HCT116 (cell line): ENCODE data around the gene NALCN. TPM values are rescaled to one million over a fixed set of nuclear protein-coding genes. Genes with fewer than 3 reads are reported as not detected.

ENCODE experiments used
- ATAC-seq: fragments of 200-7000 bp; cut with Tn5 transposase; 2 replicates; pipeline ENCODE4 v1.9.1; 2020; ENCODE audit warnings: mild to moderate bottlenecking, moderate library complexity
- BruUV-seq: library from RNA; stranded (reverse); fragments of 400-500 nt; replicated peaks from 2 replicates; lab custom pipeline; 2021; lab: Mats Ljungman, UMichigan
- CTCF ChIA-PET: fragments of 300-600 bp; sonication (Branson Sonifier 250); formaldehyde crosslinking; loops from one replicate; lab custom pipeline; 2021; ENCODE audit warnings: antibody characterized with exemption; lab: Charles Lee
- POLR2A ChIA-PET: fragments of 300-600, 350-600 bp; sonication (Branson Sonifier 250); formaldehyde crosslinking; loops from one replicate; lab custom pipeline; 2021; ENCODE audit warnings: antibody characterized with exemption; lab: Charles Lee
- RAD21 ChIA-PET, 2 experiments: fragments of 300-600 bp; sonication (Branson Sonifier 250); formaldehyde crosslinking; loops; one replicate each; lab custom pipeline; 2023; ENCODE audit warnings: low total read pairs in 2 of 2; ENCODE audit not compliant: uncharacterized antibody in 2 of 2, unreplicated experiment in 2 of 2, low non-redundant PET in 1 of 2; lab: Charles Lee
- DNase-seq: peaks from one replicate; pipeline ENCODE4 v3.0.0-alpha.2; 2010; ENCODE audit warnings: low read depth, low spot score
- H2AFZ ChIP-seq: fragments of 200-600 bp; shearing (Covaris generic), sonication (generic); 2 replicates; pipeline ENCODE4 v1.6.1; 2017; ENCODE audit warnings: low read depth, mixed run types, mixed read lengths, antibody characterized with exemption, low read length; ENCODE audit not compliant: poor library complexity, severe bottlenecking
- H3K27ac ChIP-seq: 2 replicates; pipeline ENCODE4 v1.5.1; 2012; ENCODE audit warnings: low read depth, low read length
- H3K27me3 ChIP-seq: fragments of 200-600 bp; sonication (generic); 2 replicates; pipeline ENCODE4 v1.6.1; 2016; ENCODE audit warnings: mixed run types, low read length, mixed read lengths; ENCODE audit not compliant: insufficient read depth
- H3K36me3 ChIP-seq, 2 experiments: fragments of 200-500 bp in 1 of 2; fragments of 200-600 bp in 1 of 2; sonication (Bioruptor generic) in 1 of 2; sonication (generic) in 1 of 2; 2 replicates each; pipeline versions ENCODE4 v1.5.1 to v1.6.1; 2014 to 2016; ENCODE audit warnings: low read length in 2 of 2, inconsistent platforms in 1 of 2, mixed read lengths in 1 of 2, mixed run types in 1 of 2; ENCODE audit not compliant: insufficient read depth in 2 of 2, control insufficient read depth in 1 of 2
- H3K4me1 ChIP-seq, 2 experiments: fragments of 200-600 bp in 1 of 2; sonication (generic) in 1 of 2; 2 replicates each; pipeline versions ENCODE4 v1.5.1 to v1.6.1; 2012 to 2017; ENCODE audit warnings: low read length in 2 of 2, inconsistent platforms in 1 of 2, mild to moderate bottlenecking in 1 of 2, mixed read lengths in 1 of 2, mixed run types in 1 of 2, moderate library complexity in 1 of 2; ENCODE audit not compliant: insufficient read depth in 2 of 2, control insufficient read depth in 1 of 2
- H3K4me2 ChIP-seq: fragments of 200-600 bp; sonication (generic); 2 replicates; pipeline ENCODE4 v1.6.1; 2017; ENCODE audit warnings: mixed run types, low read length, mixed read lengths
- H3K4me3 ChIP-seq, 2 experiments: fragments of 200-600 bp in 1 of 2; sonication (generic) in 1 of 2; replicated peaks in 1 of 2; 2 replicates each; pipeline ENCODE4 v1.5.1; 2011 to 2016; ENCODE audit warnings: low read length in 2 of 2, control low read depth in 1 of 2, low read depth in 1 of 2, mild to moderate bottlenecking in 1 of 2, mixed read lengths in 1 of 2, mixed run types in 1 of 2
- H3K79me2 ChIP-seq: fragments of 200-600 bp; sonication (generic); 2 replicates; pipeline ENCODE4 v1.6.1; 2017; ENCODE audit warnings: mild to moderate bottlenecking, mixed run types, low read length, moderate library complexity, mixed read lengths; ENCODE audit not compliant: insufficient read depth
- H3K9ac ChIP-seq: fragments of 200-600 bp; sonication (generic); 2 replicates; pipeline ENCODE4 v1.6.1; 2016; ENCODE audit warnings: low read length, mixed read lengths
- H3K9me2 ChIP-seq: fragments of 200-600 bp; sonication (generic), shearing (Covaris generic); 2 replicates; pipeline ENCODE4 v1.6.1; 2017; ENCODE audit warnings: mixed run types, mild to moderate bottlenecking, moderate library complexity; ENCODE audit not compliant: insufficient read depth
- H3K9me3 ChIP-seq, 2 experiments: fragments of 200-500 bp in 1 of 2; fragments of 200-600 bp in 1 of 2; sonication (Bioruptor generic) in 1 of 2; sonication (generic) in 1 of 2; 2 replicates each; pipeline ENCODE4 v1.6.1; 2014 to 2017; ENCODE audit warnings: low read length in 2 of 2, mixed read lengths in 2 of 2, inconsistent platforms in 1 of 2, low read depth in 1 of 2, mild to moderate bottlenecking in 1 of 2, mixed run types in 1 of 2, moderate library complexity in 1 of 2; ENCODE audit not compliant: control insufficient read depth in 1 of 2, insufficient read depth in 1 of 2
- H4K20me1 ChIP-seq: fragments of 200-600 bp; sonication (generic), shearing (Covaris generic); 2 replicates; pipeline ENCODE4 v1.6.1; 2017; ENCODE audit warnings: mixed run types, mild to moderate bottlenecking, moderate library complexity; ENCODE audit not compliant: insufficient read depth
- CBX3 ChIP-seq: IDR thresholded peaks from 2 replicates; pipeline ENCODE4 v1.6.1; 2012; ENCODE audit warnings: low read depth
- CEBPB ChIP-seq: IDR thresholded peaks from 2 replicates; pipeline ENCODE4 v1.6.1; 2012; ENCODE audit warnings: low read depth
- ELF1 ChIP-seq: IDR thresholded peaks from 2 replicates; pipeline ENCODE4 v1.6.1; 2012; ENCODE audit warnings: low read depth, borderline replicate concordance
- EZH2 ChIP-seq: fragments of 200-600 bp; sonication (generic); IDR thresholded peaks from 2 replicates; pipeline ENCODE4 v1.6.1; 2017; ENCODE audit warnings: antibody characterized with exemption, mixed run types
- FOSL1 ChIP-seq: IDR thresholded peaks from 2 replicates; pipeline ENCODE4 v1.6.1; 2012; ENCODE audit warnings: low read depth
- JUND ChIP-seq: IDR thresholded peaks from 2 replicates; pipeline ENCODE4 v1.6.1; 2012
- POLR2A ChIP-seq: IDR thresholded peaks from 2 replicates; pipeline ENCODE4 v1.7.0; 2011; ENCODE audit warnings: borderline replicate concordance; ENCODE audit not compliant: insufficient read depth, insufficient read length; ENCODE audit errors: extremely low read depth
- RAD21 ChIP-seq: IDR thresholded peaks from 2 replicates; pipeline ENCODE4 v1.6.1; 2012; ENCODE audit warnings: low read depth, mild to moderate bottlenecking
- SIN3A ChIP-seq: IDR thresholded peaks from 2 replicates; pipeline ENCODE4 v1.6.1; 2012; ENCODE audit warnings: low read depth
- SRF ChIP-seq: IDR thresholded peaks from 2 replicates; pipeline ENCODE4 v1.6.1; 2012; ENCODE audit warnings: low read depth
- TCF7L2 ChIP-seq: IDR thresholded peaks from 2 replicates; pipeline ENCODE4 v1.7.0; 2011; ENCODE audit warnings: borderline replicate concordance, inconsistent platforms; ENCODE audit not compliant: insufficient read depth, insufficient read length; ENCODE audit errors: extremely low read depth
- intact Hi-C: fragments of 100-400 bp; cut with micrococcal nuclease; formaldehyde crosslinking; loops from 2 replicates; pipeline ENCODE4 v1.10.0; 2022
- total RNA-seq: library from RNA; stranded (reverse); gene quantifications from one replicate; pipeline ENCODE4 v1.2.1, GENCODE V29; 2021; ENCODE audit not compliant: unreplicated experiment
- TF ChIP-seq, protein P1 (sequence below): IDR thresholded peaks from 2 replicates; pipeline ENCODE4 v1.6.1; 2012; ENCODE audit warnings: low read depth
- TF ChIP-seq, protein P2 (sequence below): IDR thresholded peaks from 2 replicates; pipeline ENCODE4 v1.6.1; 2011; ENCODE audit warnings: mild to moderate bottlenecking, low read length, moderate library complexity; ENCODE audit not compliant: insufficient replicate concordance; ENCODE audit errors: extremely low read depth
- TF ChIP-seq, protein P3 (sequence below): IDR thresholded peaks from 2 replicates; pipeline ENCODE4 v1.6.1; 2012

NALCN gene
- total RNA-seq, 1 experiment from 2014 or later: not detected

DNA sequence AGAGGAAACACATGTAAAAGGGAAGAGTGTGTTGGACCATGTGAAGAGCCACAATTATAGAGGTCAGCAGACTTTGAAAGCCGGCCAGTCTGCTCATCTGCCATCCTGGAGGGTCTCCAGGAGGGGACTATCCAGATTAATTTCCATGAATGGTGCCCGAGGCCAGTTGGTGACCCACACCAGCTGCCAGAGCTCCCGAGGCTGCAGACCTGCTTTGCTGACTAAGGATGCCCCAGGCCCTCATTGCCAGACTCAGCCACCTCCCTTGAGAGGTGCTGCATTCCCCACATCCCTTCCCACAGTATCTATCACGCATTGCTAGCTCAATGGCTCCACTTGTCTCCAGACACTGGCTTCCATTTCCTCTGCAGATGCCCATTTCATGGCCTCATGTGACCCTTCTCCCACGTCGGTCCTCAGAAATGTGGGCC is 110.3 kb downstream of the NALCN start:
- ChIA-PET CTCF (no interaction called here), POLR2A (no interaction called here)
- no TSS peak for BruUV-seq

DNA sequence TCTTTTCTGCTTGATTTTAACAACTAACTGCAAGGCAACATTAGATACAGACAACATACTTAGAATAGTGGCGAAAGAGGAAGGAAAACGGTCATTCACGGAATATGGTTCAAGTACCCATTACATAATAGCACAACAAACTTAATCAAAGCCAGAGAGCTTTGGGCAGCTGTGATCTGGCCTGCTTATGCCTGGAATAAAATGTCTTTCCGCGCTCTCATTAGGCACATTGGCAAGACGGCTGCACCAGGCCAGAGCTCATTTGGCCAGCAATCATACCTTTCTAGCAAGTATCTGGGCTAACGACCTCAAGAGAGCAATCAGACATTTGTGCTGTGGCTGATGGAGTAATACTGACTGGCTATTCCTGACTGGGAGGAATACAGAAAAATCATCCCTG is 112.8 kb downstream of the NALCN start:
- Histone ChIP-seq H4K20me1 (no peaks in the 10 kb centered on the region), H2AFZ (no peak overlapping the region), H3K9me2 (no peaks in the 10 kb centered on the region), H3K4me2 (no peak overlapping the region), H3K27ac (no peak overlapping the region), H3K4me3 (no peak overlapping the region), H3K4me1 (no peaks in the 10 kb centered on the region), H3K9me3 (peaks cover 0 to 7% of the 10 kb centered on the region in 2 experiments; a peak in 2 of 4 replicates), H3K79me2 (no peaks in the 10 kb centered on the region), H3K9ac (no peak overlapping the region), H3K36me3 (no peaks in the 10 kb centered on the region), H3K27me3 (no peaks in the 10 kb centered on the region)
- no TSS peak for BruUV-seq
- ChIA-PET POLR2A (no interaction called here), RAD21 (no interaction called here), CTCF (no interaction called here)
- intact Hi-C loops: no loop called here
- DNase-seq: no peak
- no peak for ATAC-seq
- TF ChIP-seq FOSL1: no peak
- no peak for TF ChIP-seq EZH2
- TF ChIP-seq TCF7L2: no peak
- TF ChIP-seq, protein P1, sequence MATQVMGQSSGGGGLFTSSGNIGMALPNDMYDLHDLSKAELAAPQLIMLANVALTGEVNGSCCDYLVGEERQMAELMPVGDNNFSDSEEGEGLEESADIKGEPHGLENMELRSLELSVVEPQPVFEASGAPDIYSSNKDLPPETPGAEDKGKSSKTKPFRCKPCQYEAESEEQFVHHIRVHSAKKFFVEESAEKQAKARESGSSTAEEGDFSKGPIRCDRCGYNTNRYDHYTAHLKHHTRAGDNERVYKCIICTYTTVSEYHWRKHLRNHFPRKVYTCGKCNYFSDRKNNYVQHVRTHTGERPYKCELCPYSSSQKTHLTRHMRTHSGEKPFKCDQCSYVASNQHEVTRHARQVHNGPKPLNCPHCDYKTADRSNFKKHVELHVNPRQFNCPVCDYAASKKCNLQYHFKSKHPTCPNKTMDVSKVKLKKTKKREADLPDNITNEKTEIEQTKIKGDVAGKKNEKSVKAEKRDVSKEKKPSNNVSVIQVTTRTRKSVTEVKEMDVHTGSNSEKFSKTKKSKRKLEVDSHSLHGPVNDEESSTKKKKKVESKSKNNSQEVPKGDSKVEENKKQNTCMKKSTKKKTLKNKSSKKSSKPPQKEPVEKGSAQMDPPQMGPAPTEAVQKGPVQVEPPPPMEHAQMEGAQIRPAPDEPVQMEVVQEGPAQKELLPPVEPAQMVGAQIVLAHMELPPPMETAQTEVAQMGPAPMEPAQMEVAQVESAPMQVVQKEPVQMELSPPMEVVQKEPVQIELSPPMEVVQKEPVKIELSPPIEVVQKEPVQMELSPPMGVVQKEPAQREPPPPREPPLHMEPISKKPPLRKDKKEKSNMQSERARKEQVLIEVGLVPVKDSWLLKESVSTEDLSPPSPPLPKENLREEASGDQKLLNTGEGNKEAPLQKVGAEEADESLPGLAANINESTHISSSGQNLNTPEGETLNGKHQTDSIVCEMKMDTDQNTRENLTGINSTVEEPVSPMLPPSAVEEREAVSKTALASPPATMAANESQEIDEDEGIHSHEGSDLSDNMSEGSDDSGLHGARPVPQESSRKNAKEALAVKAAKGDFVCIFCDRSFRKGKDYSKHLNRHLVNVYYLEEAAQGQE: no peak
- no peak for TF ChIP-seq SIN3A
- no peak for TF ChIP-seq SRF
- TF ChIP-seq RAD21: no peak
- TF ChIP-seq, protein P2, sequence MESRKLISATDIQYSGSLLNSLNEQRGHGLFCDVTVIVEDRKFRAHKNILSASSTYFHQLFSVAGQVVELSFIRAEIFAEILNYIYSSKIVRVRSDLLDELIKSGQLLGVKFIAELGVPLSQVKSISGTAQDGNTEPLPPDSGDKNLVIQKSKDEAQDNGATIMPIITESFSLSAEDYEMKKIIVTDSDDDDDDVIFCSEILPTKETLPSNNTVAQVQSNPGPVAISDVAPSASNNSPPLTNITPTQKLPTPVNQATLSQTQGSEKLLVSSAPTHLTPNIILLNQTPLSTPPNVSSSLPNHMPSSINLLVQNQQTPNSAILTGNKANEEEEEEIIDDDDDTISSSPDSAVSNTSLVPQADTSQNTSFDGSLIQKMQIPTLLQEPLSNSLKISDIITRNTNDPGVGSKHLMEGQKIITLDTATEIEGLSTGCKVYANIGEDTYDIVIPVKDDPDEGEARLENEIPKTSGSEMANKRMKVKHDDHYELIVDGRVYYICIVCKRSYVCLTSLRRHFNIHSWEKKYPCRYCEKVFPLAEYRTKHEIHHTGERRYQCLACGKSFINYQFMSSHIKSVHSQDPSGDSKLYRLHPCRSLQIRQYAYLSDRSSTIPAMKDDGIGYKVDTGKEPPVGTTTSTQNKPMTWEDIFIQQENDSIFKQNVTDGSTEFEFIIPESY: no peak
- TF ChIP-seq ELF1: no peak
- no peak for TF ChIP-seq CBX3

More for the DNA sequence above, 110.3 kb downstream of the NALCN start:
- peaks cover 0 to 7% of the 10 kb centered on the region in 2 experiments; a peak in 1 of 4 replicates for H3K9me3 ChIP-seq
- no peaks in the 10 kb centered on the region for H3K9me2 ChIP-seq
- H3K36me3 ChIP-seq: no peaks in the 10 kb centered on the region
- H3K27me3 ChIP-seq: no peaks in the 10 kb centered on the region
- no peak overlapping the region for H3K9ac ChIP-seq
- ATAC-seq: no peak
- intact Hi-C loops: no loop called here
- TF ChIP-seq SRF (no peak), POLR2A (no peak), JUND (no peak), CEBPB (no peak), TCF7L2 (no peak), RAD21 (no peak), SIN3A (no peak)
- TF ChIP-seq, protein P3, sequence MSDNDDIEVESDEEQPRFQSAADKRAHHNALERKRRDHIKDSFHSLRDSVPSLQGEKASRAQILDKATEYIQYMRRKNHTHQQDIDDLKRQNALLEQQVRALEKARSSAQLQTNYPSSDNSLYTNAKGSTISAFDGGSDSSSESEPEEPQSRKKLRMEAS: no peak
- no peaks in the 10 kb centered on the region for H3K79me2 ChIP-seq
- no peak overlapping the region for H3K27ac ChIP-seq
- H4K20me1 ChIP-seq: no peaks in the 10 kb centered on the region
- no peaks in the 10 kb centered on the region for H3K4me1 ChIP-seq
- no peak overlapping the region for H2AFZ ChIP-seq
- RAD21 ChIA-PET: no interaction called here
- no peak for DNase-seq
- H3K4me2 ChIP-seq: no peak overlapping the region
- no peak overlapping the region for H3K4me3 ChIP-seq
